ENCODE data around the gene CD58. TPM values are rescaled to one million over a fixed set of nuclear protein-coding genes. Genes with fewer than 3 reads are reported as not detected.
A peak's percentile ranks its signal among the peaks of the same experiment; 100 is the strongest.

CD58 gene
- total RNA-seq, 4 donors from 2014 or later: 20.3 to 23.4 (median 21.7) TPM

DNA sequence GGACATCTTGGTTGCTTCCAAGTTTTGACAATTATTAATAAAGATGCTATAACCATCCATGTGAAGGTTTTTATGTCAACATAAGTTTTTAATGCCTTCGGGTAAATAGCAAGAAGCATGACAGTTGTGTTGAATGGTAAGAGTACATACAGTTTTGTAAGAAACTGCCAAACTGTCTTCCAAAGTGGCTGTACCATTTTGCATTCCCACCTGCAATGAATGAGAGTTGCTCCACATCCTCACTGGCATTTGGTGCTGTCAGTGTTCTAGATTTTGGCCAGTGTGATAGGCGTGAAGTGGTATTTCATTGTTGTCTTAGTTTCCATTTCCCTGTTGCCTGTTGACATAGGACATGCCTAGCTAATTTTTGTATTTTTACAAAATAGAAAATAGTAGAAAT lies 45.4 kb downstream of the CD58 start:
- TF ChIP-seq POLR2AphosphoS5 (IDR thresholded peaks at IDR 0.05): no peak
- TF ChIP-seq POLR2A (IDR thresholded peaks at IDR 0.05; ENCODE audit: low read depth): no peak
- TF ChIP-seq CTCF (IDR thresholded peaks at IDR 0.05): no peak
- no peak for TF ChIP-seq EP300 (IDR thresholded peaks at IDR 0.05)
- no peak overlapping the region for H3K27ac ChIP-seq (replicated peaks in 1 of 4)
- WGBS: 100% methylated on average over 2 of the region's 2 CpGs
- H3K27me3 ChIP-seq: no peaks in the 10 kb centered on the region
- H3K9me3 ChIP-seq: no peaks in the 10 kb centered on the region
- H3K36me3 ChIP-seq: peaks cover 0 to 13% (median 3%) of the 10 kb centered on the region in 4 donors
- intact Hi-C loops (cut with DNase I): no loop called here
- no peaks in the 10 kb centered on the region for H3K4me1 ChIP-seq
- no peak for DNase-seq (ENCODE audit: extremely low spot score)
- H3K4me3 ChIP-seq: no peak overlapping the region

GRCh38 chr1:116521186-116521585 lies 49.6 kb downstream of the CD58 start:
- intact Hi-C loops (cut with DNase I): no loop called here
- H3K27me3 ChIP-seq: no peaks in the 10 kb centered on the region
- 81% methylated on average over 3 of the region's 3 CpGs for WGBS
- peaks cover 0 to 30% (median 8%) of the 10 kb centered on the region in 4 donors for H3K36me3 ChIP-seq
- H3K4me1 ChIP-seq: no peaks in the 10 kb centered on the region
- H3K4me3 ChIP-seq: no peak overlapping the region
- H3K9me3 ChIP-seq: no peaks in the 10 kb centered on the region
- no peak overlapping the region for H3K27ac ChIP-seq (replicated peaks in 1 of 4)
- TF ChIP-seq POLR2A (IDR thresholded peaks at IDR 0.05; ENCODE audit: low read depth) (no peak), POLR2AphosphoS5 (IDR thresholded peaks at IDR 0.05) (no peak), EP300 (IDR thresholded peaks at IDR 0.05) (no peak), CTCF (IDR thresholded peaks at IDR 0.05) (no peak)
- DNase-seq (ENCODE audit: extremely low spot score): no peak

DNA sequence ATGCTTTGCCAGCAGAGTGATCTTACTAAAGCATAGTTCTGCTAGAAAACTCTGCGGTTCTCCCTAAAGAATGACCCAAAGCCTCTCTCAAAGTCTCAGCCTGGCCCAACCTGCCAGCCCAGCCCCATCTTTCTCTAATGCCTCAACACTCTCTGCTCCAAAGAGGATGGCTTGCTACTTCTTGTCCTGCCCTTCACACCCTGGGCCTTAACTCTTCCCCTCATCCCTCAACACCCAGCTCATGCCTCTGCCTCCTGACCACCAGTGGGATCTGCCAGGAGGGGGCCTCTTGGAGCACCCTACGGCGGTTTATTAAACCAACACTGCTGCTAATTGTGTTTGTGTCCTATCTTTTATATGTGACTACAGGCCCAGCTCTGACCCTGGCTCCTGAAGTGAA lies 52.4 kb downstream of the CD58 start:
- Histone ChIP-seq H3K36me3 (peaks cover 0 to 30% (median 8%) of the 10 kb centered on the region in 4 donors), H3K4me1 (peaks cover 0 to 6% (median 3%) of the 10 kb centered on the region in 4 donors), H3K9me3 (no peaks in the 10 kb centered on the region), H3K27me3 (no peaks in the 10 kb centered on the region), H3K4me3 (no peak overlapping the region), H3K27ac (replicated peaks in 1 of 4) (no peak overlapping the region)
- intact Hi-C loops (cut with DNase I): no loop called here
- 98% methylated on average over 3 of the region's 3 CpGs for WGBS
- no peak for DNase-seq (ENCODE audit: extremely low spot score)
- TF ChIP-seq POLR2A (IDR thresholded peaks at IDR 0.05; ENCODE audit: low read depth): no peak
- no peak for TF ChIP-seq EP300 (IDR thresholded peaks at IDR 0.05)
- TF ChIP-seq CTCF (IDR thresholded peaks at IDR 0.05): no peak

- peaks cover 0 to 30% (median 8%) of the 10 kb centered on the region in 4 donors for H3K36me3 ChIP-seq
- DNase-seq (ENCODE audit: extremely low spot score): no peak
- intact Hi-C loops (cut with DNase I): no loop called here
- no peaks in the 10 kb centered on the region for H3K27me3 ChIP-seq
- H3K27ac ChIP-seq (replicated peaks in 1 of 4): no peak overlapping the region
- H3K4me1 ChIP-seq: peaks cover 0 to 11% (median 3%) of the 10 kb centered on the region in 4 donors
- no peak for TF ChIP-seq CTCF (IDR thresholded peaks at IDR 0.05)
- no peak for TF ChIP-seq POLR2AphosphoS5 (IDR thresholded peaks at IDR 0.05)
- TF ChIP-seq EP300 (IDR thresholded peaks at IDR 0.05): no peak
- no peak for TF ChIP-seq POLR2A (IDR thresholded peaks at IDR 0.05; ENCODE audit: low read depth)
- no peaks in the 10 kb centered on the region for H3K9me3 ChIP-seq
- 79% methylated on average over 5 of the region's 5 CpGs for WGBS
- H3K4me3 ChIP-seq: no peak overlapping the region
Measured at GRCh38 chr1:116516631-116517030, 54.2 kb downstream of the CD58 start.

DNA sequence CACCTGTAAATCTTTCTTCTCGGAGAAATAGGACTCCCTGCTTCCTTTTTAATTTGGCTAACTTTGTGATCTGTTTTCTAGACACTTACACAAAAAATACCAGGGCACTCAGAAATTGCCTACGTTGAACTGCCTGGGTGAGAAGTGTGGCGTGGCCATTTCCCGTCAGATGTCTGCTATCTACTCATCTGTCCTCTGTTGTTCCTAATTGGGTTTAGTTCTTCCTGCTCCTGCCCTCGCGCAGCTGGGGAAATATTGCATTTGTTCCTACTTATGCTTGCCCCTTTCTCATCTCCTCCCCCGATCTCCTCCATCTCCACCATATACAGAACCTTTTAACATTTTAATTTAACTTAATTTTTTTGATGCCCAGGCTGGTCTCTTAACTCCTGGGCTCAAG lies 55.1 kb downstream of the CD58 start:
- WGBS: 69% methylated on average over 7 of the region's 7 CpGs
- H3K27me3 ChIP-seq: no peaks in the 10 kb centered on the region
- no peak overlapping the region for H3K4me3 ChIP-seq
- DNase-seq (ENCODE audit: extremely low spot score): no peak
- TF ChIP-seq EP300 (IDR thresholded peaks at IDR 0.05) (no peak), CTCF (IDR thresholded peaks at IDR 0.05) (no peak), POLR2AphosphoS5 (IDR thresholded peaks at IDR 0.05) (no peak), POLR2A (IDR thresholded peaks at IDR 0.05; ENCODE audit: low read depth) (no peak)
- peak overlapping the region in 2 of 4 donors; percentile 9 to 13 for H3K27ac ChIP-seq (replicated peaks in 1 of 4)
- H3K4me1 ChIP-seq: peaks cover 0 to 11% (median 3%) of the 10 kb centered on the region in 4 donors
- intact Hi-C loops (cut with DNase I): no loop called here
- H3K36me3 ChIP-seq: peaks cover 0 to 25% (median 5%) of the 10 kb centered on the region in 4 donors
- H3K9me3 ChIP-seq: no peaks in the 10 kb centered on the region
